ENCODE results near the gene RNF220. TPM values are rescaled to one million over a fixed set of nuclear protein-coding genes. Genes with fewer than 3 reads are reported as not detected.

RNF220 gene
- polyA plus RNA-seq, 1 donor from 2014 or later: 142 TPM

DNA sequence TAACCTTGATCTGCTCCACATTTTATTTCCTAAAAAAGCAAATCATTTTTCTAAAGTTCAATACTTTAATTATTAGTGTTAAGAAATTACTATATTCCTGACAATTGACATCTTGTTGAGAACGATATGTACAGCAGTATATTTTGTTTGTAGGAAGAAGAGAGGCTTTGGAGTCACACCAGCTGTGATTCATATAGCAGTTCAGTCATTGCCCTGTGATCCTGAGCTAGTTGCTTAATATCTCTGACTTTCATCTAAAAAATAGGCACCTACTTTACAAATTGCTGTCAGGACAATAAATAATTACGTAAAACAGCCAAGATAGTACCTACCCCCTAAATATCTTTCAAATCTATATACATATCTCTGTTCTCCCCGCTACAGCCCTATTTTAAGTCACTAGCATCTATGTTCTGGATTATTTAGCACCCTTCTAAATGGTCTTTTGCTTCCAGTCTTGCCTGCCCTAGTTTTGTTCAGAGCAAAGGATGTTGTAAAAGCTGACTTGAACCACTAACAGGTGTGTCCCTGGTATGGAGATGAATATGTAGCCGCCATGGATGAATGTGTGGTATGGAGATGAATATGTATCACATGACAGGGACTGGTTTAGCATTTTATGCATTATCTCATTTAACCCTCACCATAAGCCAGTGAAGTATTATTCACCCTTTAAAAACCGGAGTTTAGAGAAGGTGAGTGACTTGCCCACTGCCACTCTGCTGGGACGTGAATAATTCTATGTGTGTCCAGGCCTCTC, 42.2 kb downstream of the RNF220 start:
- no peak overlapping the region for H3K27ac ChIP-seq (ENCODE audit: low read length)
- no peaks in the 10 kb centered on the region for H3K9me3 ChIP-seq (ENCODE audit: low read length)
- no peaks in the 10 kb centered on the region for H3K79me2 ChIP-seq (replicated peaks; ENCODE audit: insufficient read depth, low read length)
- no peaks in the 10 kb centered on the region for H4K20me1 ChIP-seq (ENCODE audit: insufficient read depth)
- TF ChIP-seq, protein P1, sequence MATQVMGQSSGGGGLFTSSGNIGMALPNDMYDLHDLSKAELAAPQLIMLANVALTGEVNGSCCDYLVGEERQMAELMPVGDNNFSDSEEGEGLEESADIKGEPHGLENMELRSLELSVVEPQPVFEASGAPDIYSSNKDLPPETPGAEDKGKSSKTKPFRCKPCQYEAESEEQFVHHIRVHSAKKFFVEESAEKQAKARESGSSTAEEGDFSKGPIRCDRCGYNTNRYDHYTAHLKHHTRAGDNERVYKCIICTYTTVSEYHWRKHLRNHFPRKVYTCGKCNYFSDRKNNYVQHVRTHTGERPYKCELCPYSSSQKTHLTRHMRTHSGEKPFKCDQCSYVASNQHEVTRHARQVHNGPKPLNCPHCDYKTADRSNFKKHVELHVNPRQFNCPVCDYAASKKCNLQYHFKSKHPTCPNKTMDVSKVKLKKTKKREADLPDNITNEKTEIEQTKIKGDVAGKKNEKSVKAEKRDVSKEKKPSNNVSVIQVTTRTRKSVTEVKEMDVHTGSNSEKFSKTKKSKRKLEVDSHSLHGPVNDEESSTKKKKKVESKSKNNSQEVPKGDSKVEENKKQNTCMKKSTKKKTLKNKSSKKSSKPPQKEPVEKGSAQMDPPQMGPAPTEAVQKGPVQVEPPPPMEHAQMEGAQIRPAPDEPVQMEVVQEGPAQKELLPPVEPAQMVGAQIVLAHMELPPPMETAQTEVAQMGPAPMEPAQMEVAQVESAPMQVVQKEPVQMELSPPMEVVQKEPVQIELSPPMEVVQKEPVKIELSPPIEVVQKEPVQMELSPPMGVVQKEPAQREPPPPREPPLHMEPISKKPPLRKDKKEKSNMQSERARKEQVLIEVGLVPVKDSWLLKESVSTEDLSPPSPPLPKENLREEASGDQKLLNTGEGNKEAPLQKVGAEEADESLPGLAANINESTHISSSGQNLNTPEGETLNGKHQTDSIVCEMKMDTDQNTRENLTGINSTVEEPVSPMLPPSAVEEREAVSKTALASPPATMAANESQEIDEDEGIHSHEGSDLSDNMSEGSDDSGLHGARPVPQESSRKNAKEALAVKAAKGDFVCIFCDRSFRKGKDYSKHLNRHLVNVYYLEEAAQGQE (IDR thresholded peaks at IDR 0.05; ENCODE audit: borderline replicate concordance): no peak
- TF ChIP-seq EZH2 (IDR thresholded peaks at IDR 0.05; ENCODE audit: borderline replicate concordance, insufficient read depth, low read length, poor library complexity, severe bottlenecking) (no peak), MXI1 (conservative IDR thresholded peaks at IDR 0.05; ENCODE audit: poor library complexity, severe bottlenecking) (no peak), EP300 (conservative IDR thresholded peaks at IDR 0.05; ENCODE audit: poor library complexity, severe bottlenecking) (no peak), RAD21 (conservative IDR thresholded peaks at IDR 0.05) (no peak), SMC3 (conservative IDR thresholded peaks at IDR 0.05; ENCODE audit: poor library complexity) (no peak), TAF1 (IDR thresholded peaks at IDR 0.05; ENCODE audit: low read depth) (no peak), POLR2AphosphoS5 (IDR thresholded peaks at IDR 0.05) (no peak)
- TF ChIP-seq, protein P2, sequence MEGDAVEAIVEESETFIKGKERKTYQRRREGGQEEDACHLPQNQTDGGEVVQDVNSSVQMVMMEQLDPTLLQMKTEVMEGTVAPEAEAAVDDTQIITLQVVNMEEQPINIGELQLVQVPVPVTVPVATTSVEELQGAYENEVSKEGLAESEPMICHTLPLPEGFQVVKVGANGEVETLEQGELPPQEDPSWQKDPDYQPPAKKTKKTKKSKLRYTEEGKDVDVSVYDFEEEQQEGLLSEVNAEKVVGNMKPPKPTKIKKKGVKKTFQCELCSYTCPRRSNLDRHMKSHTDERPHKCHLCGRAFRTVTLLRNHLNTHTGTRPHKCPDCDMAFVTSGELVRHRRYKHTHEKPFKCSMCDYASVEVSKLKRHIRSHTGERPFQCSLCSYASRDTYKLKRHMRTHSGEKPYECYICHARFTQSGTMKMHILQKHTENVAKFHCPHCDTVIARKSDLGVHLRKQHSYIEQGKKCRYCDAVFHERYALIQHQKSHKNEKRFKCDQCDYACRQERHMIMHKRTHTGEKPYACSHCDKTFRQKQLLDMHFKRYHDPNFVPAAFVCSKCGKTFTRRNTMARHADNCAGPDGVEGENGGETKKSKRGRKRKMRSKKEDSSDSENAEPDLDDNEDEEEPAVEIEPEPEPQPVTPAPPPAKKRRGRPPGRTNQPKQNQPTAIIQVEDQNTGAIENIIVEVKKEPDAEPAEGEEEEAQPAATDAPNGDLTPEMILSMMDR (IDR thresholded peaks at IDR 0.05; ENCODE audit: poor library complexity, severe bottlenecking): no peak
- no peaks in the 10 kb centered on the region for H3F3A ChIP-seq (ENCODE audit: insufficient read depth, low read length, poor library complexity, severe bottlenecking)
- H3K9me2 ChIP-seq (ENCODE audit: insufficient read depth, low read length): no peaks in the 10 kb centered on the region
- H3K4me2 ChIP-seq (ENCODE audit: low read length): no peak overlapping the region
- H3K4me3 ChIP-seq (ENCODE audit: low read length): no peak overlapping the region
- no peak overlapping the region for H3K9ac ChIP-seq (ENCODE audit: low read length)
- H3K27me3 ChIP-seq (ENCODE audit: insufficient read depth, low read depth, low read length): no peaks in the 10 kb centered on the region
- H2AFZ ChIP-seq (ENCODE audit: low read depth, low read length): no peak overlapping the region
- no peaks in the 10 kb centered on the region for H3K36me3 ChIP-seq (ENCODE audit: insufficient read depth, low read length)

DNA sequence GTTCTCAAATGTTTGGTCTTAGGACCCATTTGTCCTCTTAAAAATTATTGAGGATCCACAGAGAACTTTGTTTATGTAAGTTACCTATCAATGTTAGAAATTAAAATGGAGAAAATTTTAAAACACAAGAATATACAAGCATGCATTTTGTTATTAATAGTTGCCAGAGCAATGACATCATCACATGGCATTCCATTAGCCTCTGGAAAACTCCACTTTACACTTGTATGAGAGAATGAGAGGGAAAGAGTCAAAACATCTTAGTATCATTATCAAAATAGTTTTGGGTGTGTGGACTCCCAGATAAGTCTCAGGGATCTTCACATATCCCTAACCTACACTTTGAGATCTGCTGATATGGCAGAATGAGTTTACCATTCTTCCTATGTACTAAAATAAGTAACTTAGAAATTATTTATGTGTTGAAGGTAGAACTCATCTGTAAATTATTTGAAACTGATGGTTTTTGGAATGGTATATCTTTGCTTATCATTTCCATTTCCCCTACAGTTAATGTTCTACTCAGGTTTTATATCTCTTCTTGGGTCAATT, 48.8 kb downstream of the RNF220 start:
- Histone ChIP-seq H3F3A (ENCODE audit: insufficient read depth, low read length, poor library complexity, severe bottlenecking) (no peaks in the 10 kb centered on the region), H2AFZ (ENCODE audit: low read depth, low read length) (no peak overlapping the region), H3K9ac (ENCODE audit: low read length) (no peak overlapping the region), H3K27me3 (ENCODE audit: insufficient read depth, low read depth, low read length) (no peaks in the 10 kb centered on the region), H4K20me1 (ENCODE audit: insufficient read depth) (no peaks in the 10 kb centered on the region), H3K36me3 (ENCODE audit: insufficient read depth, low read length) (no peaks in the 10 kb centered on the region), H3K9me2 (ENCODE audit: insufficient read depth, low read length) (no peaks in the 10 kb centered on the region), H3K4me2 (ENCODE audit: low read length) (no peak overlapping the region), H3K79me2 (replicated peaks; ENCODE audit: insufficient read depth, low read length) (no peaks in the 10 kb centered on the region), H3K4me3 (ENCODE audit: low read length) (no peak overlapping the region), H3K27ac (ENCODE audit: low read length) (no peak overlapping the region), H3K9me3 (ENCODE audit: low read length) (no peaks in the 10 kb centered on the region)
- TF ChIP-seq, protein P2 (IDR thresholded peaks at IDR 0.05; ENCODE audit: poor library complexity, severe bottlenecking): no peak
- TF ChIP-seq EZH2 (IDR thresholded peaks at IDR 0.05; ENCODE audit: borderline replicate concordance, insufficient read depth, low read length, poor library complexity, severe bottlenecking): no peak
- no peak for TF ChIP-seq EP300 (conservative IDR thresholded peaks at IDR 0.05; ENCODE audit: poor library complexity, severe bottlenecking)
- TF ChIP-seq POLR2AphosphoS5 (IDR thresholded peaks at IDR 0.05): no peak
- no peak for TF ChIP-seq TAF1 (IDR thresholded peaks at IDR 0.05; ENCODE audit: low read depth)
- TF ChIP-seq MXI1 (conservative IDR thresholded peaks at IDR 0.05; ENCODE audit: poor library complexity, severe bottlenecking): no peak
- TF ChIP-seq, protein P1 (IDR thresholded peaks at IDR 0.05; ENCODE audit: borderline replicate concordance): no peak
